ENCODE results near the gene SPECC1. TPM values are rescaled to one million over a fixed set of nuclear protein-coding genes. Genes with fewer than 3 reads are reported as not detected.

The SPECC1 gene
- total RNA-seq, 1 donor from 2014 or later = 38.0 TPM

DNA sequence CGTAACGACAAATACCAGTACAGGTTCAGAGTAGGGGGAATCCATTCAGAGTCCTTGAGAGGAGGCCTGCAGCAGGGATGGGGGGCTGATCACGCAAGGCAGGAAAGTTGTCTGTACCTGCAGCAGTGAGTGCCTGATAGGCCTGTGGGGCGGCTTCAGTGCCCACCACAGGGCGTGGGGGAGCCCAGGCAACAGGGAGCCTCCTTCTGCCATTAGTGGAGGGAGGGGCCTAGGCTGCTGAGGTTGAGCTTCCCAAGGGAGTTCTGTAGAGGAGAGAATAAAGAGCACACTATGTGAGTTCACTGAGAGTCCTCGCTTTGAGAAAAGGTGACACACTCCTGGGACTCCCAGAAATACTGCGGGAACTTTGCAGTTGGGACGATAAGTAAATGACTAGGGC lies 134.6 kb downstream of the SPECC1 start:
- Mint-ChIP-seq H3K4me1 (ENCODE audit: unreplicated experiment) (peaks cover 9% of the 10 kb centered on the region), H3K9me3 (no peaks in the 10 kb centered on the region), H3K27ac (no peak overlapping the region), H3K36me3 (no peaks in the 10 kb centered on the region), H3K27me3 (peaks cover 4% of the 10 kb centered on the region), H3K4me3 (no peak overlapping the region)
- no peak for DNase-seq (ENCODE audit: extremely low spot score, unreplicated experiment)
- TF ChIP-seq, protein P1, sequence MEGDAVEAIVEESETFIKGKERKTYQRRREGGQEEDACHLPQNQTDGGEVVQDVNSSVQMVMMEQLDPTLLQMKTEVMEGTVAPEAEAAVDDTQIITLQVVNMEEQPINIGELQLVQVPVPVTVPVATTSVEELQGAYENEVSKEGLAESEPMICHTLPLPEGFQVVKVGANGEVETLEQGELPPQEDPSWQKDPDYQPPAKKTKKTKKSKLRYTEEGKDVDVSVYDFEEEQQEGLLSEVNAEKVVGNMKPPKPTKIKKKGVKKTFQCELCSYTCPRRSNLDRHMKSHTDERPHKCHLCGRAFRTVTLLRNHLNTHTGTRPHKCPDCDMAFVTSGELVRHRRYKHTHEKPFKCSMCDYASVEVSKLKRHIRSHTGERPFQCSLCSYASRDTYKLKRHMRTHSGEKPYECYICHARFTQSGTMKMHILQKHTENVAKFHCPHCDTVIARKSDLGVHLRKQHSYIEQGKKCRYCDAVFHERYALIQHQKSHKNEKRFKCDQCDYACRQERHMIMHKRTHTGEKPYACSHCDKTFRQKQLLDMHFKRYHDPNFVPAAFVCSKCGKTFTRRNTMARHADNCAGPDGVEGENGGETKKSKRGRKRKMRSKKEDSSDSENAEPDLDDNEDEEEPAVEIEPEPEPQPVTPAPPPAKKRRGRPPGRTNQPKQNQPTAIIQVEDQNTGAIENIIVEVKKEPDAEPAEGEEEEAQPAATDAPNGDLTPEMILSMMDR (conservative IDR thresholded peaks at IDR 0.05) = no peak

DNA sequence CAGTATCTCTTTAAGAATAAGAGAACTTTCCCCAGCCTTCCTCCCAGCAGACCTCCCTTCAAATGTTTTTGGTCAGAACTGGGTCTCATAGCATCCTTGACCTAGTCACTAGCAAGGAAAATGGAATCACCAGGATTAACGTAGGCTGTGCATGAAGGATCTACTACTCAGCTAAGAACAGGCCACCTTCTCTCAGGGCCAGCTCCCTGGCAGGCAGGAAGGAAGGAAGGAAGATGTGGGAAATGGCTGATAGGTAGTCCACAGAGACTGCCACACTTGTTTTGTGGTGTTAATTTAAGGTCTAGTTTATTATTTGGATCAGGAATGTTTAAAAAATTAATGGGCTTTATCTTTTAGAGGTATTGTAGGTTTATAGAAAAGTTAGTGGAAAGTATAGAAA lies 136.4 kb downstream of the SPECC1 start:
- no peak for DNase-seq (ENCODE audit: extremely low spot score, unreplicated experiment)
- H3K27me3 Mint-ChIP-seq = peaks cover 4% of the 10 kb centered on the region
- no peaks in the 10 kb centered on the region for H3K36me3 Mint-ChIP-seq
- no peak overlapping the region for H3K27ac Mint-ChIP-seq
- peaks cover 9% of the 10 kb centered on the region for H3K4me1 Mint-ChIP-seq (ENCODE audit: unreplicated experiment)
- H3K9me3 Mint-ChIP-seq = no peaks in the 10 kb centered on the region
- TF ChIP-seq, protein P1 (conservative IDR thresholded peaks at IDR 0.05) = no peak
- H3K4me3 Mint-ChIP-seq = no peak overlapping the region

DNA sequence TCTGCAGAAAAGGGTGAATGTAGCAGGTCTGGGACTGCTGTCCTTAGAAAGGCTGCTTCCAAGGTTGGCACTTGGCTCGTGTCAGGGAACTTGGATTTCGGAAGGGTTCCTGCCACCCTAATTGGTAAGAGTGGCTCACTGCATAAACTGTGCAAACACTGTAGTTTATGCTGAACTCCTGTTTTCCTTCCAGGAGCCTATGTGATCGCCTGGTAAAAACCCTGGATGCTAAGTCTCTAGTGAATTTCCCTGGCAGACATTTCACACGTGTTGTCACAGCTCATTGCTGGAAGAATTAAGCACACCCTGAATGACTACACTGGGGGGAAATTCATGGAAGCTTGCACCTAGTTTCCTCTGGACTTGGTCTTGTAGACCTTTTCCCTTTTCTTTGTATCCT lies 140.1 kb downstream of the SPECC1 start:
- Mint-ChIP-seq H3K27ac (no peak overlapping the region), H3K9me3 (no peaks in the 10 kb centered on the region), H3K4me1 (ENCODE audit: unreplicated experiment) (no peaks in the 10 kb centered on the region), H3K27me3 (no peaks in the 10 kb centered on the region), H3K4me3 (no peak overlapping the region), H3K36me3 (no peaks in the 10 kb centered on the region)
- no peak for DNase-seq (ENCODE audit: extremely low spot score, unreplicated experiment)
- TF ChIP-seq, protein P1 (conservative IDR thresholded peaks at IDR 0.05) = no peak

DNA sequence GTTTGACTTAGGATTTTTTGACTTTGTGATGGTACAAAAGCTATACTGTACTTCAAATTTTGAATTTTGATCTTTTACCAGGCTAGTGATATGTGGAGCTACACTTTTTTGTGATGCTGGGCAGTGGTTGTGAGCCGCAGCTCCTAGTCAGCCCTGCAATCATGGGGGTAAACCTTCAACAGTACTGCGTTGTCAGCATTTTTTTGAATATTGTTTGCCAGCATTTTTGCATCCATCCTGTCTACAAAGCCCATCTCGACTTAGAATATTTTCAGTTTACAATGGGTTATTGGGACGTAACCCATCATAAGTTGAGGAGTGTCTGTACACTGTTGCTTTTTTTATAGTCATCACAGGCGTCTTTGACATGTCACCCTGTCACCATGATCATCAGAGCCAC lies 142.0 kb downstream of the SPECC1 start:
- Mint-ChIP-seq H3K9me3 (no peaks in the 10 kb centered on the region), H3K4me1 (ENCODE audit: unreplicated experiment) (peaks cover 3% of the 10 kb centered on the region), H3K27ac (no peak overlapping the region), H3K36me3 (no peaks in the 10 kb centered on the region), H3K4me3 (no peak overlapping the region), H3K27me3 (peaks cover 4% of the 10 kb centered on the region)
- no peak for DNase-seq (ENCODE audit: extremely low spot score, unreplicated experiment)
- TF ChIP-seq, protein P1 (conservative IDR thresholded peaks at IDR 0.05) = no peak

DNA sequence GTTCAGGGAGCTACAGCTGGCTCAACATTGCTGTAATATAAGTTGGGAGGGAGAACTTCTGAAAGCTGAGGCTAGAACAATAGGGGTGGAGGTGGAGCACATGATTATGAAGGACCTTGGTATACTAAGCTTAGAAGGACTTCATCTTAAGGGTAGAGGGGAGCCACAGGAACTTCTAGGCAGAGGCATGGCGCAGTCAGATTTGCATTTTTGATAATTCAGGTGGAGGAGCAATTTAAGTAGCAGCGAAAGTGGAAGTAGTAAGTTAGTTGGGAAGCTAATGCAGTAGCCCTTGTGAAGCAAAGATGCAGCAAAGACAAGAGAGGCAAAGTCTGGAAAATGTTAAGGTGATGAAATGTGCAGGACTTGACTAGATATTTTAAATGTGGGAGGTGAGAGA lies 144.1 kb downstream of the SPECC1 start:
- Mint-ChIP-seq H3K4me3 (no peak overlapping the region), H3K27ac (no peak overlapping the region), H3K4me1 (ENCODE audit: unreplicated experiment) (peaks cover 8% of the 10 kb centered on the region), H3K9me3 (no peaks in the 10 kb centered on the region), H3K27me3 (peaks cover 14% of the 10 kb centered on the region), H3K36me3 (peaks cover 5% of the 10 kb centered on the region)
- no peak for DNase-seq (ENCODE audit: extremely low spot score, unreplicated experiment)
- TF ChIP-seq, protein P1 (conservative IDR thresholded peaks at IDR 0.05) = no peak
